K562 (cell line): ENCODE measurements around the gene ELOA2. TPM values are rescaled to one million over a fixed set of nuclear protein-coding genes. Genes with fewer than 3 reads are reported as not detected.

Source experiments
- ATAC-seq: fragments of 200-7000 bp; cut with Tn5 transposase; 3 replicates; pipeline ENCODE4 v1.9.1; 2020; ENCODE audit warnings: moderate library complexity
- BruUV-seq: library from RNA; stranded (reverse); fragments of 400-500 nt; replicated peaks from 2 replicates; lab custom pipeline; 2021; lab: Mats Ljungman, UMichigan
- CTCF ChIA-PET: fragments of 300-600 bp; formaldehyde crosslinking; extraction: SDS; loops from one replicate; lab custom pipeline; 2021; ENCODE audit warnings: low intra/inter-chr PET ratio; lab: Yijun Ruan, JAX
- POLR2A ChIA-PET: fragments of 300-600, 350-650 bp; sonication (Branson Sonifier 250); formaldehyde crosslinking; extraction: SDS; loops from one replicate; lab custom pipeline; 2021; ENCODE audit warnings: antibody characterized with exemption, inconsistent platforms; lab: Yijun Ruan, JAX
- DNase-seq, 4 experiments: peaks; one replicate each; pipeline versions ENCODE4 v3.0.0 to v3.0.0-alpha.2; 2011 to 2018; ENCODE audit warnings: low spot score in 3 of 4, mixed read lengths in 3 of 4; ENCODE audit errors: extremely low read depth in 1 of 4
- FAIRE-seq: peaks from 2 replicates; lab custom pipeline; 2011; peaks lifted over from hg19 to GRCh38; lab: Jason Lieb, UNC
- H2AFZ ChIP-seq: 2 replicates; pipeline ENCODE4 v1.6.0; 2011; ENCODE audit warnings: low read depth, low read length, control low read depth, inconsistent platforms
- H3K27ac ChIP-seq: fragments of 200-600 bp; 3 replicates; pipeline ENCODE4 v1.8.0; 2011; ENCODE audit warnings: low read depth, mild to moderate bottlenecking, control low read depth, inconsistent platforms, low read length, moderate library complexity, mixed read lengths; ENCODE audit errors: extremely low read depth
- H3K27me3 ChIP-seq, 2 experiments: fragments of 300-600 bp in 1 of 2; 2 replicates in 1 of 2; 3 replicates in 1 of 2; pipeline versions ENCODE4 v1.6.0 to v1.8.0; 2011; ENCODE audit warnings: inconsistent platforms in 2 of 2, low read length in 2 of 2, mild to moderate bottlenecking in 1 of 2, mixed read lengths in 1 of 2, moderate library complexity in 1 of 2; ENCODE audit not compliant: control insufficient read depth in 2 of 2, insufficient read depth in 2 of 2
- H3K36me3 ChIP-seq: fragments of 300-600 bp; 3 replicates; pipeline ENCODE4 v1.8.0; 2011; ENCODE audit warnings: mild to moderate bottlenecking, low read length, inconsistent platforms; ENCODE audit not compliant: control insufficient read depth, insufficient read depth
- H3K4me1 ChIP-seq, 2 experiments: fragments of 200-600 bp in 1 of 2; replicated peaks in 1 of 2; 2 replicates in 1 of 2; 3 replicates in 1 of 2; pipeline versions ENCODE4 v1.5.1 to v1.8.0; 2011; ENCODE audit warnings: inconsistent platforms in 2 of 2, low read length in 2 of 2, mild to moderate bottlenecking in 1 of 2, mixed read lengths in 1 of 2, moderate library complexity in 1 of 2; ENCODE audit not compliant: control insufficient read depth in 2 of 2, insufficient read depth in 2 of 2
- H3K4me2 ChIP-seq: 2 replicates; pipeline ENCODE4 v1.6.1; 2011; ENCODE audit warnings: low read length, control low read depth, inconsistent platforms, mixed read lengths; ENCODE audit not compliant: insufficient read depth
- H3K4me3 ChIP-seq: fragments of 200-600 bp; sonication (generic), shearing (Covaris generic); 2 replicates; pipeline ENCODE4 v1.5.1; 2016; ENCODE audit warnings: control low read depth, inconsistent platforms
- H3K79me2 ChIP-seq: fragments of 200-600 bp; 3 replicates; pipeline ENCODE4 v1.8.0; 2011; ENCODE audit warnings: low read length, inconsistent platforms; ENCODE audit not compliant: control insufficient read depth, insufficient read depth
- H3K9ac ChIP-seq, 2 experiments: 2 replicates each; pipeline versions ENCODE4 v1.6.0 to v1.6.1; 2011; ENCODE audit warnings: low read depth in 2 of 2, low read length in 2 of 2, control low read depth in 1 of 2, inconsistent platforms in 1 of 2, mild to moderate bottlenecking in 1 of 2, mixed read lengths in 1 of 2; ENCODE audit not compliant: insufficient read depth in 1 of 2
- H3K9me1 ChIP-seq: one replicate; pipeline ENCODE4 v1.6.0; 2011; ENCODE audit warnings: inconsistent platforms, mild to moderate bottlenecking, low read length, moderate library complexity; ENCODE audit not compliant: control insufficient read depth, insufficient read depth
- H3K9me3 ChIP-seq: replicated peaks from 2 replicates; pipeline ENCODE4 v1.5.1; 2011; ENCODE audit warnings: low read depth, low read length, inconsistent platforms; ENCODE audit not compliant: control insufficient read depth, insufficient read depth
- H4K20me1 ChIP-seq: replicated peaks from 2 replicates; pipeline ENCODE4 v1.6.1; 2011; ENCODE audit warnings: low read length, inconsistent platforms, mixed read lengths; ENCODE audit not compliant: control insufficient read depth, insufficient read depth
- CREB1 ChIP-seq, 2 experiments: sonication (generic) in 1 of 2; formaldehyde crosslinking in 1 of 2; IDR thresholded peaks; 2 replicates each; pipeline versions ENCODE4 v1.6.1 to v1.8.0; 2012 to 2022; ENCODE audit warnings: inconsistent platforms in 1 of 2, mild to moderate bottlenecking in 1 of 2, missing genetic modification reagents in 1 of 2, moderate library complexity in 1 of 2
- KDM2B ChIP-seq: fragments of 250-450 bp; sonication (Bioruptor Pico); IDR thresholded peaks from 2 replicates; pipeline ENCODE4 v1.8.0; 2021; ENCODE audit warnings: mild to moderate bottlenecking, moderate library complexity
- NFATC3 ChIP-seq: fragments of 450-650 bp; IDR thresholded peaks from 2 replicates; pipeline ENCODE4 v1.6.1; 2017; ENCODE audit warnings: mild to moderate bottlenecking
- WGBS: fragments of 100-300 bp; shearing (Covaris generic); methylation state at CpG from one replicate; pipeline ENCODE4 v1.1.6; 2016; ENCODE audit warnings: low coverage, mixed read lengths; ENCODE audit not compliant: insufficient coverage; ENCODE audit errors: missing lambda C conversion rate; 5-methylcytosine and 5-hydroxymethylcytosine counted together
- in situ Hi-C: fragments of 300-500 bp; cut with MboI; formaldehyde crosslinking; loops from 4 replicates; pipeline ENCODE4 v1.15.0; 2018; ENCODE audit warnings: inconsistent platforms, mixed read lengths
- intact Hi-C: fragments of 100-400 bp; cut with micrococcal nuclease; formaldehyde crosslinking; loops from 2 replicates; pipeline ENCODE4 v1.14.2; 2022
- polyA plus RNA-seq, 8 experiments: library from polyadenylated mRNA; depleted of rRNA in 4 of 8; stranded (reverse) in 5 of 8; unstranded in 3 of 8; fragments of >200 nt; fragmentation: Nextera tagmentation in 2 of 8; fragmentation: Illumina TruSeq in 1 of 8; extraction: Ambion mirVana in 2 of 8; extraction: Trizol in 1 of 8; gene quantifications; 2 replicates each; pipeline versions ENCODE4 v1.2.1 to v1.2.3, GENCODE V29; 2011 to 2014; ENCODE audit warnings: inconsistent platforms in 1 of 8, missing spikeins in 1 of 8
- total RNA-seq, 7 experiments: library from RNA; depleted of rRNA in 6 of 7; stranded (reverse); fragments of >200 nt in 6 of 7; fragmentation: Illumina TruSeq in 2 of 7; extraction: Trizol in 2 of 7; gene quantifications; 2 replicates each; pipeline versions ENCODE4 v1.2.1 to v1.2.3, GENCODE V29; 2011 to 2021; ENCODE audit warnings: low replicate concordance in 1 of 7
- TF ChIP-seq, protein P1 (sequence below): sonication (generic); formaldehyde crosslinking; IDR thresholded peaks from 2 replicates; pipeline ENCODE4 v1.8.0; 2022; ENCODE audit warnings: mild to moderate bottlenecking, missing genetic modification reagents
- TF ChIP-seq, protein P2 (sequence below): fragments of 450-650 bp; formaldehyde crosslinking; IDR thresholded peaks from 2 replicates; pipeline ENCODE4 v1.4.0; 2022; ENCODE audit warnings: missing genetic modification characterization

Gene ELOA2
- total and polyA plus RNA-seq, 9 of the 15 experiments (the other 6 are each of a cell fraction or from before 2014, with no cell fraction given), result not detected

DNA sequence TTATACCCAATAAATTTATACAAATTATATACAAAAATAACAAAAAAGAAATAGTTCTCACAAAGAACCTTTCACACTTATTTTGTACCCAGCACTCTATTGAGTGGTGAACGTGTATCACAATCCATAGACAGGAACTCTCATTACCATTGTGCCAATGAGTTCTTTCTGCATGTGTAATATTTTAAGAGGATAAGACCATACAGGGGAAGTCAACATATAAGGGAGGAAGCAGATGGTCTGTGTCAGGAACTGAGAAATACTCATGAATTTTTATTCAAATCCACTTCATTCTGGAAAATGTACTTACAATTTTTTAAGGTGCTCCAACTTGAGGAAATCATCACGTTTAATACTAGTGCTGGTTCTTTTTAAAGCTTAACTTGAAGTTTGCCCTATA is 27.1 kb upstream of the ELOA2 start:
- H3K9me1 ChIP-seq, result no peaks in the 10 kb centered on the region
- no peaks in the 10 kb centered on the region for H4K20me1 ChIP-seq
- no TSS peak for BruUV-seq
- TF ChIP-seq, protein P1, sequence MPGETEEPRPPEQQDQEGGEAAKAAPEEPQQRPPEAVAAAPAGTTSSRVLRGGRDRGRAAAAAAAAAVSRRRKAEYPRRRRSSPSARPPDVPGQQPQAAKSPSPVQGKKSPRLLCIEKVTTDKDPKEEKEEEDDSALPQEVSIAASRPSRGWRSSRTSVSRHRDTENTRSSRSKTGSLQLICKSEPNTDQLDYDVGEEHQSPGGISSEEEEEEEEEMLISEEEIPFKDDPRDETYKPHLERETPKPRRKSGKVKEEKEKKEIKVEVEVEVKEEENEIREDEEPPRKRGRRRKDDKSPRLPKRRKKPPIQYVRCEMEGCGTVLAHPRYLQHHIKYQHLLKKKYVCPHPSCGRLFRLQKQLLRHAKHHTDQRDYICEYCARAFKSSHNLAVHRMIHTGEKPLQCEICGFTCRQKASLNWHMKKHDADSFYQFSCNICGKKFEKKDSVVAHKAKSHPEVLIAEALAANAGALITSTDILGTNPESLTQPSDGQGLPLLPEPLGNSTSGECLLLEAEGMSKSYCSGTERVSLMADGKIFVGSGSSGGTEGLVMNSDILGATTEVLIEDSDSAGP (CRISPR knock-in tag), result no peak
- TF ChIP-seq, protein P2, sequence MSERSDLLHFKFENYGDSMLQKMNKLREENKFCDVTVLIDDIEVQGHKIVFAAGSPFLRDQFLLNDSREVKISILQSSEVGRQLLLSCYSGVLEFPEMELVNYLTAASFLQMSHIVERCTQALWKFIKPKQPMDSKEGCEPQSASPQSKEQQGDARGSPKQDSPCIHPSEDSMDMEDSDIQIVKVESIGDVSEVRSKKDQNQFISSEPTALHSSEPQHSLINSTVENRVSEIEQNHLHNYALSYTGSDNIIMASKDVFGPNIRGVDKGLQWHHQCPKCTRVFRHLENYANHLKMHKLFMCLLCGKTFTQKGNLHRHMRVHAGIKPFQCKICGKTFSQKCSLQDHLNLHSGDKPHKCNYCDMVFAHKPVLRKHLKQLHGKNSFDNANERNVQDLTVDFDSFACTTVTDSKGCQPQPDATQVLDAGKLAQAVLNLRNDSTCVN (CRISPR knock-in tag), result no peak
- TF ChIP-seq CREB1 (IDR thresholded peaks at IDR 0.05), result no peak
- no peak for TF ChIP-seq CREB1 (CRISPR knock-in tag; IDR thresholded peaks at IDR 0.05)
- no peak for TF ChIP-seq NFATC3
- no peak for TF ChIP-seq KDM2B (CRISPR knock-in tag)
- TF ChIP-seq, all 486 proteins: peak for 0
- intact Hi-C loops, result no loop called here
- H3K36me3 ChIP-seq, result no peaks in the 10 kb centered on the region
- no peak overlapping the region for H3K4me2 ChIP-seq
- H3K27me3 ChIP-seq, result 0 out of 5 replicates have a peak, but pooled peaks cover 0 to under 1% of the 10 kb centered on the region in 2 experiments
- no peaks in the 10 kb centered on the region for H3K9me3 ChIP-seq
- no peaks in the 10 kb centered on the region for H3K79me2 ChIP-seq
- no peak overlapping the region for H3K9ac ChIP-seq
- 0% methylated on average over 2 of the region's 2 CpGs for WGBS
- ATAC-seq (no peak), FAIRE-seq (no peak), DNase-seq (no peak)
- H3K27ac ChIP-seq, result no peak overlapping the region
- H2AFZ ChIP-seq, result no peak overlapping the region
- ChIA-PET POLR2A (no interaction called here), CTCF (no interaction called here)
- H3K4me3 ChIP-seq, result no peak overlapping the region
- in situ Hi-C loops, result no loop called here
- H3K4me1 ChIP-seq, result no peaks in the 10 kb centered on the region
